ENCODE measurements around the gene FHIP2A.

DNA sequence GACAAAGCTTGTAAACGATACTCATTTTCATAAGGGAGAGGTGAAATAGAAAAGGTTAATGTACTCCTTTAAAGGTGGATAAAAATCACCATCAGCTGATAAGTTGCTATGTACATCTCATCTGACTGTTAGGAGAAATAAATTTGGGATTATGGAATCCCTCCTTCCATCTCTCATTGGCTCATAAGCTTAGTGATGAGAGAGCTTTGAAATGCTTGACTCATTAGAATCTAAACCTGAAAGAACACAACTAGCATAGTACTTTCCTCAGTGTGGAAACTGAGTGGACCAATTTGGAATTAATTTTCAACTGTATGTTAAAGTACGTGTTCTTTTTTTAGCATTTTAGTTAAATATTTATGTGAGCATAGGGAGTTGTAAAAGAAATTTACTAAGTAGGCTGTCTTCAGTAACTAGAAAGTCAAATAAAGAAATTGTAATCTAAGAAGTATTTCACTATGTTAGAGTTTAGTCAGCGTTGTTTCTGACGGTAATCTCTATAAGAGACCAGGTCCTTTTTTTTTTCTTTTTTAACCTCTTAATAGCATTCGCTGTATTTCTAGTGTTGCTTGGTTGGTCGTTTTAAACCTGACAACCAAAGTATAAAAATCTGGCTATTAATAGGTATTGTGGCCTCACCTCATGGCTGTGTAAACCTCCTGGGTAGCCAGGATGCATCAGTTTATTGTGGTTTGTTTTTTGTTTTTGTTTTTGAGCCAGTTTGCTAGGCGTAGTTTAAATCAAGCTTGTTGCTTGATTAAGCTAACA, 34.4 kb downstream of the FHIP2A start:
- TF ChIP-seq CTCF (IDR thresholded peaks at IDR 0.05) (no peak), EP300 (IDR thresholded peaks at IDR 0.05) (no peak), POLR2A (IDR thresholded peaks at IDR 0.05) (no peak)
